Measurements from ENCODE around the gene ITPKB.

ITPKB gene

GRCh38 chr1:226666164-226666506 lies 72.9 kb downstream of the ITPKB start:
- H3K27ac ChIP-seq (ENCODE audit: low read length) = no peak overlapping the region

GRCh38 chr1:226665505-226666163 lies 73.4 kb downstream of the ITPKB start:
- Histone ChIP-seq H3K36me3 (ENCODE audit: control insufficient read depth in 2 of 2, insufficient read depth in 2 of 2, low read length in 2 of 2) (no peaks in the 10 kb centered on the region), H3K9me3 (ENCODE audit: control insufficient read depth in 2 of 2, low read length in 2 of 2) (no peaks in the 10 kb centered on the region), H3K9ac (ENCODE audit: low read length in 2 of 2) (peak overlapping the region in 1 of 2 donors; percentile 59), H3K4me1 (ENCODE audit: control insufficient read depth, insufficient read depth, low read length) (peaks cover 79% of the 10 kb centered on the region), H3K27me3 (ENCODE audit: control insufficient read depth in 1 of 2, insufficient read depth in 2 of 2, low read length in 2 of 2) (no peaks in the 10 kb centered on the region), H3K4me3 (ENCODE audit: low read length in 2 of 2) (peak overlapping the region in 1 of 2 donors; percentile 8), H3K27ac (ENCODE audit: low read length) (no peak overlapping the region)

More at GRCh38 chr1:226666164-226666506, 72.9 kb downstream of the ITPKB start:
- H3K4me3 ChIP-seq (ENCODE audit: low read length in 2 of 2) = peak overlapping the region in 1 of 2 donors; percentile 8
- peaks cover 75% of the 10 kb centered on the region for H3K4me1 ChIP-seq (ENCODE audit: control insufficient read depth, insufficient read depth, low read length)
- H3K27me3 ChIP-seq (ENCODE audit: control insufficient read depth in 1 of 2, insufficient read depth in 2 of 2, low read length in 2 of 2) = no peaks in the 10 kb centered on the region
- H3K9me3 ChIP-seq (ENCODE audit: control insufficient read depth in 2 of 2, low read length in 2 of 2) = no peaks in the 10 kb centered on the region
- no peaks in the 10 kb centered on the region for H3K36me3 ChIP-seq (ENCODE audit: control insufficient read depth in 2 of 2, insufficient read depth in 2 of 2, low read length in 2 of 2)
- peak overlapping the region in 1 of 2 donors; percentile 7 for H3K9ac ChIP-seq (ENCODE audit: low read length in 2 of 2)

- H3K27me3 ChIP-seq (ENCODE audit: control insufficient read depth in 1 of 2, insufficient read depth in 2 of 2, low read length in 2 of 2) = no peaks in the 10 kb centered on the region
- H3K36me3 ChIP-seq (ENCODE audit: control insufficient read depth in 2 of 2, insufficient read depth in 2 of 2, low read length in 2 of 2) = no peaks in the 10 kb centered on the region
- H3K4me3 ChIP-seq (ENCODE audit: low read length in 2 of 2) = peak overlapping the region; percentile 27 to 49
- peak overlapping the region; percentile 59 to 76 for H3K9ac ChIP-seq (ENCODE audit: low read length in 2 of 2)
- H3K27ac ChIP-seq (ENCODE audit: low read length) = no peak overlapping the region
- no peaks in the 10 kb centered on the region for H3K9me3 ChIP-seq (ENCODE audit: control insufficient read depth in 2 of 2, low read length in 2 of 2)
- H3K4me1 ChIP-seq (ENCODE audit: control insufficient read depth, insufficient read depth, low read length) = peaks cover 88% of the 10 kb centered on the region
Observed at GRCh38 chr1:226664413-226665101, 74.5 kb downstream of the ITPKB start.

- Histone ChIP-seq H3K4me3 (ENCODE audit: low read length in 2 of 2) (peak overlapping the region; percentile 23 to 49), H3K27me3 (ENCODE audit: control insufficient read depth in 1 of 2, insufficient read depth in 2 of 2, low read length in 2 of 2) (no peaks in the 10 kb centered on the region), H3K27ac (ENCODE audit: low read length) (no peak overlapping the region), H3K9me3 (ENCODE audit: control insufficient read depth in 2 of 2, low read length in 2 of 2) (no peaks in the 10 kb centered on the region), H3K4me1 (ENCODE audit: control insufficient read depth, insufficient read depth, low read length) (peaks cover 100% of the 10 kb centered on the region), H3K9ac (ENCODE audit: low read length in 2 of 2) (peak overlapping the region; percentile 55 to 59), H3K36me3 (ENCODE audit: control insufficient read depth in 2 of 2, insufficient read depth in 2 of 2, low read length in 2 of 2) (no peaks in the 10 kb centered on the region)
Observed at GRCh38 chr1:226663327-226663704, 75.8 kb downstream of the ITPKB start.

- H3K9me3 ChIP-seq (ENCODE audit: control insufficient read depth in 2 of 2, low read length in 2 of 2) = no peaks in the 10 kb centered on the region
- no peak overlapping the region for H3K27ac ChIP-seq (ENCODE audit: low read length)
- no peaks in the 10 kb centered on the region for H3K36me3 ChIP-seq (ENCODE audit: control insufficient read depth in 2 of 2, insufficient read depth in 2 of 2, low read length in 2 of 2)
- peak overlapping the region; percentile 55 to 59 for H3K9ac ChIP-seq (ENCODE audit: low read length in 2 of 2)
- H3K4me3 ChIP-seq (ENCODE audit: low read length in 2 of 2) = peak overlapping the region; percentile 23 to 49
- no peaks in the 10 kb centered on the region for H3K27me3 ChIP-seq (ENCODE audit: control insufficient read depth in 1 of 2, insufficient read depth in 2 of 2, low read length in 2 of 2)
- peaks cover 100% of the 10 kb centered on the region for H3K4me1 ChIP-seq (ENCODE audit: control insufficient read depth, insufficient read depth, low read length)
Observed at GRCh38 chr1:226662642-226663326, 76.3 kb downstream of the ITPKB start.

- H3K9ac ChIP-seq (ENCODE audit: low read length in 2 of 2) = peak overlapping the region; percentile 55 to 59
- peaks cover 100% of the 10 kb centered on the region for H3K4me1 ChIP-seq (ENCODE audit: control insufficient read depth, insufficient read depth, low read length)
- peak overlapping the region in 1 of 2 donors; percentile 15 for H3K4me3 ChIP-seq (ENCODE audit: low read length in 2 of 2)
- no peaks in the 10 kb centered on the region for H3K36me3 ChIP-seq (ENCODE audit: control insufficient read depth in 2 of 2, insufficient read depth in 2 of 2, low read length in 2 of 2)
- H3K27ac ChIP-seq (ENCODE audit: low read length) = no peak overlapping the region
- H3K9me3 ChIP-seq (ENCODE audit: control insufficient read depth in 2 of 2, low read length in 2 of 2) = no peaks in the 10 kb centered on the region
- no peaks in the 10 kb centered on the region for H3K27me3 ChIP-seq (ENCODE audit: control insufficient read depth in 1 of 2, insufficient read depth in 2 of 2, low read length in 2 of 2)
Observed at GRCh38 chr1:226661965-226662364, 77.1 kb downstream of the ITPKB start.

- Histone ChIP-seq H3K27me3 (ENCODE audit: control insufficient read depth in 1 of 2, insufficient read depth in 2 of 2, low read length in 2 of 2) (no peaks in the 10 kb centered on the region), H3K9me3 (ENCODE audit: control insufficient read depth in 2 of 2, low read length in 2 of 2) (no peaks in the 10 kb centered on the region), H3K36me3 (ENCODE audit: control insufficient read depth in 2 of 2, insufficient read depth in 2 of 2, low read length in 2 of 2) (no peaks in the 10 kb centered on the region), H3K4me1 (ENCODE audit: control insufficient read depth, insufficient read depth, low read length) (peaks cover 100% of the 10 kb centered on the region), H3K4me3 (ENCODE audit: low read length in 2 of 2) (peak overlapping the region in 1 of 2 donors; percentile 32), H3K9ac (ENCODE audit: low read length in 2 of 2) (peak overlapping the region; percentile 55 to 59), H3K27ac (ENCODE audit: low read length) (no peak overlapping the region)
Observed at GRCh38 chr1:226661271-226661670, 77.8 kb downstream of the ITPKB start.

- no peaks in the 10 kb centered on the region for H3K9me3 ChIP-seq (ENCODE audit: control insufficient read depth in 2 of 2, low read length in 2 of 2)
- no peaks in the 10 kb centered on the region for H3K27me3 ChIP-seq (ENCODE audit: control insufficient read depth in 1 of 2, insufficient read depth in 2 of 2, low read length in 2 of 2)
- H3K9ac ChIP-seq (ENCODE audit: low read length in 2 of 2) = peak overlapping the region; percentile 55 to 59
- H3K4me1 ChIP-seq (ENCODE audit: control insufficient read depth, insufficient read depth, low read length) = peaks cover 100% of the 10 kb centered on the region
- no peak overlapping the region for H3K27ac ChIP-seq (ENCODE audit: low read length)
- H3K36me3 ChIP-seq (ENCODE audit: control insufficient read depth in 2 of 2, insufficient read depth in 2 of 2, low read length in 2 of 2) = no peaks in the 10 kb centered on the region
- peak overlapping the region; percentile 32 to 47 for H3K4me3 ChIP-seq (ENCODE audit: low read length in 2 of 2)
Observed at GRCh38 chr1:226660410-226661182, 78.5 kb downstream of the ITPKB start.

- Histone ChIP-seq H3K9me3 (ENCODE audit: control insufficient read depth in 2 of 2, low read length in 2 of 2) (no peaks in the 10 kb centered on the region), H3K4me1 (ENCODE audit: control insufficient read depth, insufficient read depth, low read length) (peaks cover 100% of the 10 kb centered on the region), H3K27ac (ENCODE audit: low read length) (no peak overlapping the region), H3K4me3 (ENCODE audit: low read length in 2 of 2) (no peak overlapping the region), H3K36me3 (ENCODE audit: control insufficient read depth in 2 of 2, insufficient read depth in 2 of 2, low read length in 2 of 2) (no peaks in the 10 kb centered on the region), H3K9ac (ENCODE audit: low read length in 2 of 2) (peak overlapping the region in 1 of 2 donors; percentile 59), H3K27me3 (ENCODE audit: control insufficient read depth in 1 of 2, insufficient read depth in 2 of 2, low read length in 2 of 2) (no peaks in the 10 kb centered on the region)
Observed at GRCh38 chr1:226659641-226660040, 79.4 kb downstream of the ITPKB start.

GRCh38 chr1:226659136-226659535 lies 79.9 kb downstream of the ITPKB start:
- Histone ChIP-seq H3K36me3 (ENCODE audit: control insufficient read depth in 2 of 2, insufficient read depth in 2 of 2, low read length in 2 of 2) (no peaks in the 10 kb centered on the region), H3K4me3 (ENCODE audit: low read length in 2 of 2) (no peak overlapping the region), H3K9ac (ENCODE audit: low read length in 2 of 2) (peak overlapping the region in 1 of 2 donors; percentile 59), H3K4me1 (ENCODE audit: control insufficient read depth, insufficient read depth, low read length) (peaks cover 100% of the 10 kb centered on the region), H3K27me3 (ENCODE audit: control insufficient read depth in 1 of 2, insufficient read depth in 2 of 2, low read length in 2 of 2) (no peaks in the 10 kb centered on the region), H3K27ac (ENCODE audit: low read length) (no peak overlapping the region), H3K9me3 (ENCODE audit: control insufficient read depth in 2 of 2, low read length in 2 of 2) (no peaks in the 10 kb centered on the region)
